K562 (cell line): ENCODE data around the gene CDK5RAP3.

ENCODE experiments used
- CTCF ChIP-seq, 3 experiments: IDR thresholded peaks in 2 of 3; conservative IDR thresholded peaks in 1 of 3; 2 replicates each; pipeline ENCODE4 v1.5.1; 2011 to 2012; ENCODE audit warnings: low read length in 3 of 3, mild to moderate bottlenecking in 3 of 3, control low read depth in 2 of 3, improper control_type of control experiment in 1 of 3, inconsistent platforms in 1 of 3, low read depth in 1 of 3, mixed read lengths in 1 of 3, moderate library complexity in 1 of 3; ENCODE audit not compliant: insufficient read depth in 2 of 3
- EZH2 ChIP-seq: IDR thresholded peaks from 2 replicates; pipeline ENCODE4 v1.6.1; 2012; ENCODE audit warnings: low read depth, mild to moderate bottlenecking, inconsistent platforms, low read length, borderline replicate concordance
- NFXL1 ChIP-seq: fragments of 450-650 bp; formaldehyde crosslinking; IDR thresholded peaks from 2 replicates; pipeline ENCODE4 v1.4.0; 2021; ENCODE audit warnings: mild to moderate bottlenecking
- NR3C1 ChIP-seq: sonication (generic); formaldehyde crosslinking; IDR thresholded peaks from 2 replicates; pipeline ENCODE4 v1.8.1; 2022; ENCODE audit warnings: missing genetic modification reagents
- POLR2A ChIP-seq: fragments of 450-650 bp; conservative IDR thresholded peaks from 2 replicates; pipeline ENCODE4 v1.6.1; 2016
- RAD21 ChIP-seq, 2 experiments: fragments of 250-450 bp in 1 of 2; fragments of 450-650 bp in 1 of 2; sonication (Bioruptor Pico) in 1 of 2; formaldehyde crosslinking in 1 of 2; IDR thresholded peaks in 1 of 2; conservative IDR thresholded peaks in 1 of 2; 2 replicates each; pipeline versions ENCODE4 v1.4.0 to v1.8.0; 2020 to 2022; ENCODE audit warnings: mild to moderate bottlenecking in 2 of 2, moderate library complexity in 1 of 2
- ZNF695 ChIP-seq: fragments of 450-650 bp; formaldehyde crosslinking; IDR thresholded peaks from 2 replicates; pipeline ENCODE4 v1.4.0; 2020; ENCODE audit warnings: mild to moderate bottlenecking, moderate library complexity

- TF ChIP-seq RAD21 (CRISPR knock-in tag; conservative IDR thresholded peaks at IDR 0.05 in 1 of 2, IDR thresholded peaks at IDR 0.05 in 1 of 2) = no peak
- no peak for TF ChIP-seq POLR2A
- no peak for TF ChIP-seq EZH2
- no peak for TF ChIP-seq NFXL1 (CRISPR knock-in tag)
- no peak for TF ChIP-seq CTCF (IDR thresholded peaks at IDR 0.05 in 2 of 3, conservative IDR thresholded peaks at IDR 0.05 in 1 of 3; ENCODE audit: insufficient read depth in 2 of 3, low read depth in 1 of 3, low read length in 3 of 3)
- no peak for TF ChIP-seq ZNF695 (CRISPR knock-in tag)
- no peak for TF ChIP-seq NR3C1 (CRISPR knock-in tag)
Observed at GRCh38 chr17:47950448-47950847, 20.5 kb upstream of the CDK5RAP3 start.
